ENCODE results near the gene RAF1.

DNA sequence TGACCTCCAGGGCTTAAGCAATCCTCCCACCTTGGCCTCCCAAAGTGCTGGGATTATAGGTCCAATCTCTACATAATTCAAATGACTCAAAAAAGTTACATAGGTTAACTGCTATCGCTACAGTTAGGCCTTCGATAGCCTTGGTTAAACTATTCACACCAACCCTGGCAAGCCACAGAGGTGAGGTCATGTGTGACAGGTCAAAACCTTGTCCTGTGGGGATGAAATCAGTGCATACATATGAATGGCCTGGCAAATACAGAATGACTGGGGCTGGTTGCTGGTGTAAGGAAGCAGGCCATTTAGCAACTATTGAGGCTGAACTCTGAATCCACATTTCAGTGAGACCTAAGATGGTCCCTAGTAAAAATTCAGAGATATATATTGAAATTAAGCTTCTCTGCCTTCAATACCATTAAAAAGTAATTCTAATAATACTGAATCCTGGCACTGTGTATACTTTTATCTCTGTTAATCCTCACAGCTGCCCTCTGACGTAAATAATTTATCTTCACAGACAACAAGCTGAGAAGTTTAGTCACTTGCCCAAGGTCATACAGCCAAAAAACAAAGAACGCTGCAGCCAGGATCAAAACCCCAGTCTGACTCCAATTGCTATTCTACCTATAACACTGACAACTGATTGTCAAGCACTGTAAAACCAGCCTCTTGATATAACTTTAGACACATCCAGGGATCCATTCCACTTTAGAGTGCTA lies 71.8 kb downstream of the RAF1 start:
- TF ChIP-seq, protein P1, sequence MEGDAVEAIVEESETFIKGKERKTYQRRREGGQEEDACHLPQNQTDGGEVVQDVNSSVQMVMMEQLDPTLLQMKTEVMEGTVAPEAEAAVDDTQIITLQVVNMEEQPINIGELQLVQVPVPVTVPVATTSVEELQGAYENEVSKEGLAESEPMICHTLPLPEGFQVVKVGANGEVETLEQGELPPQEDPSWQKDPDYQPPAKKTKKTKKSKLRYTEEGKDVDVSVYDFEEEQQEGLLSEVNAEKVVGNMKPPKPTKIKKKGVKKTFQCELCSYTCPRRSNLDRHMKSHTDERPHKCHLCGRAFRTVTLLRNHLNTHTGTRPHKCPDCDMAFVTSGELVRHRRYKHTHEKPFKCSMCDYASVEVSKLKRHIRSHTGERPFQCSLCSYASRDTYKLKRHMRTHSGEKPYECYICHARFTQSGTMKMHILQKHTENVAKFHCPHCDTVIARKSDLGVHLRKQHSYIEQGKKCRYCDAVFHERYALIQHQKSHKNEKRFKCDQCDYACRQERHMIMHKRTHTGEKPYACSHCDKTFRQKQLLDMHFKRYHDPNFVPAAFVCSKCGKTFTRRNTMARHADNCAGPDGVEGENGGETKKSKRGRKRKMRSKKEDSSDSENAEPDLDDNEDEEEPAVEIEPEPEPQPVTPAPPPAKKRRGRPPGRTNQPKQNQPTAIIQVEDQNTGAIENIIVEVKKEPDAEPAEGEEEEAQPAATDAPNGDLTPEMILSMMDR (IDR thresholded peaks at IDR 0.05 in 4 of 5, conservative IDR thresholded peaks at IDR 0.05 in 1 of 5) = no peak
- TF ChIP-seq POLR2A (IDR thresholded peaks at IDR 0.05) = no peak
